ENCODE measurements around the gene SORCS2. TPM values are rescaled to one million over a fixed set of nuclear protein-coding genes. Genes with fewer than 3 reads are reported as not detected.
A peak's percentile ranks its signal among the peaks of the same experiment; 100 is the strongest.

Gene SORCS2
- total RNA-seq: 1 to 10 TPM in 1 of 4 donors, under 1 TPM in 2, not detected in 1; 0.48 to 1.8 (median 0.68) TPM

GRCh38 chr4:7192252-7193029 is at the start of gene SORCS2:
Gene SORCS2 (plus strand): TSS chr4:7192538.
- H3K27me3 ChIP-seq: peaks cover 76% of the 10 kb centered on the region
- intact Hi-C loops (cut with DNase I; ENCODE audit: low total_unique reads) (loop anchor here (1.0 kb wide), 2 partner anchors 103 to 532 kb away; no protein-coding TSS in a partner anchor), in situ Hi-C loops (cut with MboI; ENCODE audit: low pct_ligation_motif_present in 1 of 4, low pct_unique_long_range_greater_than_20kb in 1 of 4, low sequenced_read_pairs in 3 of 4) (loop anchor here in 3 of 4 donors (10.0 to 25.0 kb wide), 2 partner anchors 102 to 520 kb away; no protein-coding TSS in a partner anchor)
- H3K9me3 ChIP-seq: no peaks in the 10 kb centered on the region
- peak; percentile 49 for DNase-seq
- H3K4me3 ChIP-seq: peak within 1 kb of the TSS; percentile 4 to 40 (median 36)
- no peaks in the 10 kb centered on the region for H3K36me3 ChIP-seq
- peak; percentile 22 to 57 (median 40) for TF ChIP-seq CTCF (IDR thresholded peaks at IDR 0.05)
- no peak for TF ChIP-seq POLR2A (IDR thresholded peaks at IDR 0.05)
- WGBS, 2 donors (ENCODE audit: low coverage in 1 of 2): 2% methylated on average over 97 of the region's 116 CpGs; no CpG with 5 or more reads in 1 of the 2 donors
- no peak within 1 kb of the TSS for H3K27ac ChIP-seq
- peaks cover 0 to 20% (median 5%) of the 10 kb centered on the region in 4 donors for H3K4me1 ChIP-seq

- Histone ChIP-seq H3K27ac (no peak overlapping the region), H3K9me3 (no peaks in the 10 kb centered on the region), H3K4me3 (no peak overlapping the region), H3K4me1 (no peaks in the 10 kb centered on the region), H3K36me3 (no peaks in the 10 kb centered on the region), H3K27me3 (peaks cover 4% of the 10 kb centered on the region)
- WGBS, 2 donors (ENCODE audit: low coverage in 1 of 2): 79 to 97% methylated on average over 3 to 16 of the region's 17 CpGs
- intact Hi-C loops (cut with DNase I; ENCODE audit: low total_unique reads) (no loop called here), in situ Hi-C loops (cut with MboI; ENCODE audit: low pct_ligation_motif_present in 1 of 4, low pct_unique_long_range_greater_than_20kb in 1 of 4, low sequenced_read_pairs in 3 of 4) (no loop called here)
- no peak for TF ChIP-seq EP300 (IDR thresholded peaks at IDR 0.05; ENCODE audit: low read depth)
- DNase-seq: no peak
Observed at GRCh38 chr4:7144374-7145290, 47.7 kb upstream of the SORCS2 start.

GRCh38 chr4:7145291-7145934 is 46.9 kb upstream of the SORCS2 start:
- H3K36me3 ChIP-seq: no peaks in the 10 kb centered on the region
- intact Hi-C loops (cut with DNase I; ENCODE audit: low total_unique reads) (no loop called here), in situ Hi-C loops (cut with MboI; ENCODE audit: low pct_ligation_motif_present in 1 of 4, low pct_unique_long_range_greater_than_20kb in 1 of 4, low sequenced_read_pairs in 3 of 4) (no loop called here)
- no peak for TF ChIP-seq POLR2AphosphoS5 (IDR thresholded peaks at IDR 0.05)
- no peak for TF ChIP-seq POLR2A (IDR thresholded peaks at IDR 0.05)
- TF ChIP-seq CTCF (IDR thresholded peaks at IDR 0.05): no peak
- TF ChIP-seq EP300 (IDR thresholded peaks at IDR 0.05; ENCODE audit: low read depth): no peak
- no peaks in the 10 kb centered on the region for H3K4me1 ChIP-seq
- H3K4me3 ChIP-seq: no peak overlapping the region
- H3K27me3 ChIP-seq: peaks cover 4% of the 10 kb centered on the region
- no peak overlapping the region for H3K27ac ChIP-seq
- no peak for DNase-seq
- no peaks in the 10 kb centered on the region for H3K9me3 ChIP-seq
- WGBS, 2 donors (ENCODE audit: low coverage in 1 of 2): 67 to 75% methylated on average over 4 to 14 of the region's 14 CpGs

- Histone ChIP-seq H3K27me3 (peaks cover 4% of the 10 kb centered on the region), H3K4me1 (no peaks in the 10 kb centered on the region), H3K36me3 (no peaks in the 10 kb centered on the region), H3K9me3 (no peaks in the 10 kb centered on the region), H3K27ac (no peak overlapping the region), H3K4me3 (no peak overlapping the region)
- DNase-seq: no peak
- 75% methylated on average over 15 of the region's 15 CpGs; no CpG with 5 or more reads in 1 of the 2 donors for WGBS, 2 donors (ENCODE audit: low coverage in 1 of 2)
- in situ Hi-C loops (cut with MboI; ENCODE audit: low pct_ligation_motif_present in 1 of 4, low pct_unique_long_range_greater_than_20kb in 1 of 4, low sequenced_read_pairs in 3 of 4) (no loop called here), intact Hi-C loops (cut with DNase I; ENCODE audit: low total_unique reads) (no loop called here)
- no peak for TF ChIP-seq CTCF (IDR thresholded peaks at IDR 0.05)
- TF ChIP-seq POLR2AphosphoS5 (IDR thresholded peaks at IDR 0.05): no peak
- no peak for TF ChIP-seq POLR2A (IDR thresholded peaks at IDR 0.05)
- TF ChIP-seq EP300 (IDR thresholded peaks at IDR 0.05; ENCODE audit: low read depth): no peak
Observed at GRCh38 chr4:7146059-7146785, 46.1 kb upstream of the SORCS2 start.
